Mucosa of descending colon (tissue), 3 donors: Measurements from ENCODE around the gene SHANK3. TPM values are rescaled to one million over a fixed set of nuclear protein-coding genes. Genes with fewer than 3 reads are reported as not detected.

Source experiments
- ATAC-seq: fragments of 200-7000 bp; cut with Tn5 transposase; one replicate; pipeline ENCODE4 v1.9.1; 2020; ENCODE audit warnings: mild to moderate bottlenecking, moderate library complexity
- DNase-seq, 3 donors: peaks; one replicate each; pipeline ENCODE4 v3.0.0-alpha.2; 2020
- H3K36me3 ChIP-seq: fragments of 200-600 bp; one replicate; pipeline ENCODE4 v1.8.0; 2021; ENCODE audit warnings: low read depth, mild to moderate bottlenecking
- H3K4me1 ChIP-seq: fragments of 200-600 bp; one replicate; pipeline ENCODE4 v1.8.0; 2021; ENCODE audit warnings: low read depth, mild to moderate bottlenecking
- H3K4me3 ChIP-seq: fragments of 200-600 bp; one replicate; pipeline ENCODE4 v1.8.0; 2021; ENCODE audit warnings: mild to moderate bottlenecking
- H3K9me3 ChIP-seq: fragments of 200-600 bp; one replicate; pipeline ENCODE4 v1.8.0; 2021; ENCODE audit warnings: mild to moderate bottlenecking
- CTCF ChIP-seq: fragments of 200-600 bp; IDR thresholded peaks from one replicate; pipeline ENCODE4 v1.8.0; 2022; ENCODE audit warnings: antibody characterized with exemption, mild to moderate bottlenecking
- intact Hi-C, 2 donors: fragments of 100-400 bp; cut with DNase I in 1 of 2; cut with micrococcal nuclease in 1 of 2; formaldehyde crosslinking; loops; one replicate each; pipeline versions ENCODE4 v1.11.0 to v1.11.1; 2022; cut with DNase I, micrococcal nuclease
- total RNA-seq, 3 donors: library from RNA; stranded (reverse); fragmentation: NEBNext Ultra II Directional in 2 of 3; extraction: Animal tissue kit (Norgen Biotek cat#: 25700) in 2 of 3; gene quantifications; one replicate each; pipeline versions ENCODE4 v1.2.1 to v1.2.4, GENCODE V29; 2021 to 2023
- donor health status: DM: no; HTN: no; CAD: no; lungs with moderate emphysema.
- donor health status: DM: no; HTN: no; CAD: no.
- donor health status: DM: no; HTN: yes; CAD: no.

SHANK3 gene
- total RNA-seq, 3 donors from 2014 or later, result 3.9 to 14.2 (median 7.1) TPM

GRCh38 chr22:50676180-50676636, 3.6 kb downstream of the SHANK3 start:
- no peaks in the 10 kb centered on the region for H3K36me3 ChIP-seq
- no peaks in the 10 kb centered on the region for H3K9me3 ChIP-seq
- ATAC-seq (no peak), DNase-seq (peak in 1 of 3 donors; percentile 7)
- H3K4me1 ChIP-seq, result peaks cover 4% of the 10 kb centered on the region
- no peak overlapping the region for H3K4me3 ChIP-seq
- no peak for TF ChIP-seq CTCF
- intact Hi-C loops, result no loop called here

GRCh38 chr22:50676661-50677492, 4.3 kb downstream of the SHANK3 start:
- DNase-seq (peak in 1 of 3 donors; percentile 18), ATAC-seq (no peak)
- no peak for TF ChIP-seq CTCF
- H3K4me3 ChIP-seq, result no peak overlapping the region
- H3K4me1 ChIP-seq, result peaks cover 4% of the 10 kb centered on the region
- intact Hi-C loops, result no loop called here
- no peaks in the 10 kb centered on the region for H3K36me3 ChIP-seq
- H3K9me3 ChIP-seq, result no peaks in the 10 kb centered on the region

GRCh38 chr22:50677493-50678217, 5.0 kb downstream of the SHANK3 start:
- no peak for TF ChIP-seq CTCF
- ATAC-seq, result no peak
- Histone ChIP-seq H3K4me3 (no peak overlapping the region), H3K4me1 (peaks cover 4% of the 10 kb centered on the region), H3K36me3 (no peaks in the 10 kb centered on the region), H3K9me3 (no peaks in the 10 kb centered on the region)
- no peak for DNase-seq
- intact Hi-C loops, result no loop called here

- ATAC-seq, result no peak
- no peak overlapping the region for H3K4me3 ChIP-seq
- H3K36me3 ChIP-seq, result no peaks in the 10 kb centered on the region
- no peak for TF ChIP-seq CTCF
- DNase-seq, result peak in 1 of 3 donors; percentile 28
- H3K4me1 ChIP-seq, result peaks cover 4% of the 10 kb centered on the region
- no peaks in the 10 kb centered on the region for H3K9me3 ChIP-seq
- intact Hi-C loops, result no loop called here
Observed at GRCh38 chr22:50678218-50678650, 5.6 kb downstream of the SHANK3 start.

GRCh38 chr22:50678651-50679521, 6.3 kb downstream of the SHANK3 start:
- ATAC-seq, result no peak
- DNase-seq, result peak in 1 of 3 donors; percentile 33
- Histone ChIP-seq H3K4me3 (no peak overlapping the region), H3K9me3 (no peaks in the 10 kb centered on the region), H3K4me1 (no peaks in the 10 kb centered on the region), H3K36me3 (no peaks in the 10 kb centered on the region)
- intact Hi-C loops, result no loop called here
- TF ChIP-seq CTCF, result no peak
